HepG2 (cell line): ENCODE data around the gene CD44. TPM values are rescaled to one million over a fixed set of nuclear protein-coding genes. Genes with fewer than 3 reads are reported as not detected.

Source experiments
- ZNF546 ChIP-seq: sonication (generic); formaldehyde crosslinking; conservative IDR thresholded peaks from 2 replicates; pipeline ENCODE4 v1.8.1; 2023; ENCODE audit warnings: mild to moderate bottlenecking, missing genetic modification reagents
- ZSCAN20 ChIP-seq: sonication (generic); formaldehyde crosslinking; IDR thresholded peaks from 2 replicates; pipeline ENCODE4 v1.4.0; 2020; ENCODE audit warnings: missing genetic modification reagents, mild to moderate bottlenecking, borderline replicate concordance
- polyA plus RNA-seq, 8 experiments: library from polyadenylated mRNA; depleted of rRNA in 3 of 8; stranded (reverse) in 7 of 8; unstranded in 1 of 8; fragments of >200 nt; fragmentation: Illumina TruSeq in 4 of 8; extraction: Trizol in 4 of 8; gene quantifications; 2 replicates each; pipeline versions ENCODE4 v1.2.1 to v1.2.3, GENCODE V29; 2011 to 2016; ENCODE audit warnings: low read depth in 4 of 8, missing spikeins in 1 of 8, mixed read lengths in 1 of 8; ENCODE audit not compliant: insufficient read depth in 1 of 8
- total RNA-seq, 5 experiments: library from RNA; depleted of rRNA; stranded (reverse); fragments of >200 nt; fragmentation: Illumina TruSeq; extraction: Trizol; gene quantifications; 2 replicates each; pipeline ENCODE4 v1.2.3, GENCODE V29; 2016; ENCODE audit warnings: low read depth in 1 of 5
- TF ChIP-seq, protein P1 (sequence below): sonication (generic); formaldehyde crosslinking; IDR thresholded peaks from 2 replicates; pipeline ENCODE4 v1.4.0; 2020; ENCODE audit warnings: missing genetic modification reagents, borderline replicate concordance
- TF ChIP-seq, protein P2 (sequence below): sonication (generic); formaldehyde crosslinking; IDR thresholded peaks from 2 replicates; pipeline ENCODE4 v1.8.0; 2022; ENCODE audit warnings: low read depth, missing genetic modification reagents

CD44 gene
- total and polyA plus RNA-seq, 2 of the 13 experiments (the other 11 are each of a cell fraction or from before 2014, with no cell fraction given): 0.02 to 0.11 TPM

DNA sequence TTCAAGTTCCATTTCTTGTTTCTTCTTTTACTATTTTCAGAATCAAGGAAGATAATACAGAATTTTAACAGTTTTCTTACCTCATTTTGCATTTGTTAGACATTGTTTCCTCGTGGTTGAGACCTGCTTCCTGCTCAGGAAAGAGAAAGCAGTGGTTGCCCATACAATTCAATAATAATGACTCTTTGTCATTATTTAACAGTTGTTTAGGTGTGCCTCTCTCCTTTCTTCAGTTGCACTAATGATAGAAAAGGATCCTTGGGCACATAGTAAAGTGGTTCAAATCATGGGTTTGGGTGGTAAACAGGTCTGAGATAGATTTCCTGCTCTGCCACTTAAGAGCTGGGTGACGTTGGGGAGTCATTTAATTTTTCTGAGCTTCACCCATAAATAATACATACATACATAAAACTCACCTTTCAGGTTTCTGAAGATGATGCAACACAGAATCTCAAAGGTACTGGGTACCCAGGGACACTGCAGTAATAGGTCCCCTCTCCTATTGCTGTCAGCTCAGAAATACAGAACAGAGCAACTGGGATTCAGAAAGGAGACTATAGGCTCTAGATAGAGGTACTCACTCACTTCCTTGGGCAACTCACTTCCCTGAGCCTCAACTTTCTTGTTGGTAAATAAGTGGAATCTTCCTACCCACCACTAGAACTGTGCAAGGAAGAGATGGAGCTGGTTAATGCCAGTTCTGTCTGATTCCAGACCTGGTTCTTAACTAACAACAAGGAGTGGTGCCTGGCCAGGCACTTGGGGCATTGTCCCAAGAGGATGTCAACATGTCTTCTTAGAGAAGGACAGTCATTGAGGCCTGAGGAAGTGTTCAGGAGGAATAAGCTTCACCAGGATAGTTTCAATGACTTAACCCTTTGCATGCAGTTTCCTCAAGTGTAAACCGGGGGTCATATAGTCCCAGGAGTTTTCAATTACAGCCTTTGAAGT is 34.9 kb downstream of the CD44 start (continued):
- TF ChIP-seq, protein P1, sequence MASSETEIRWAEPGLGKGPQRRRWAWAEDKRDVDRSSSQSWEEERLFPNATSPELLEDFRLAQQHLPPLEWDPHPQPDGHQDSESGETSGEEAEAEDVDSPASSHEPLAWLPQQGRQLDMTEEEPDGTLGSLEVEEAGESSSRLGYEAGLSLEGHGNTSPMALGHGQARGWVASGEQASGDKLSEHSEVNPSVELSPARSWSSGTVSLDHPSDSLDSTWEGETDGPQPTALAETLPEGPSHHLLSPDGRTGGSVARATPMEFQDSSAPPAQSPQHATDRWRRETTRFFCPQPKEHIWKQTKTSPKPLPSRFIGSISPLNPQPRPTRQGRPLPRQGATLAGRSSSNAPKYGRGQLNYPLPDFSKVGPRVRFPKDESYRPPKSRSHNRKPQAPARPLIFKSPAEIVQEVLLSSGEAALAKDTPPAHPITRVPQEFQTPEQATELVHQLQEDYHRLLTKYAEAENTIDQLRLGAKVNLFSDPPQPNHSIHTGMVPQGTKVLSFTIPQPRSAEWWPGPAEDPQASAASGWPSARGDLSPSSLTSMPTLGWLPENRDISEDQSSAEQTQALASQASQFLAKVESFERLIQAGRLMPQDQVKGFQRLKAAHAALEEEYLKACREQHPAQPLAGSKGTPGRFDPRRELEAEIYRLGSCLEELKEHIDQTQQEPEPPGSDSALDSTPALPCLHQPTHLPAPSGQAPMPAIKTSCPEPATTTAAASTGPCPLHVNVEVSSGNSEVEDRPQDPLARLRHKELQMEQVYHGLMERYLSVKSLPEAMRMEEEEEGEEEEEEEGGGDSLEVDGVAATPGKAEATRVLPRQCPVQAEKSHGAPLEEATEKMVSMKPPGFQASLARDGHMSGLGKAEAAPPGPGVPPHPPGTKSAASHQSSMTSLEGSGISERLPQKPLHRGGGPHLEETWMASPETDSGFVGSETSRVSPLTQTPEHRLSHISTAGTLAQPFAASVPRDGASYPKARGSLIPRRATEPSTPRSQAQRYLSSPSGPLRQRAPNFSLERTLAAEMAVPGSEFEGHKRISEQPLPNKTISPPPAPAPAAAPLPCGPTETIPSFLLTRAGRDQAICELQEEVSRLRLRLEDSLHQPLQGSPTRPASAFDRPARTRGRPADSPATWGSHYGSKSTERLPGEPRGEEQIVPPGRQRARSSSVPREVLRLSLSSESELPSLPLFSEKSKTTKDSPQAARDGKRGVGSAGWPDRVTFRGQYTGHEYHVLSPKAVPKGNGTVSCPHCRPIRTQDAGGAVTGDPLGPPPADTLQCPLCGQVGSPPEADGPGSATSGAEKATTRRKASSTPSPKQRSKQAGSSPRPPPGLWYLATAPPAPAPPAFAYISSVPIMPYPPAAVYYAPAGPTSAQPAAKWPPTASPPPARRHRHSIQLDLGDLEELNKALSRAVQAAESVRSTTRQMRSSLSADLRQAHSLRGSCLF (CRISPR knock-in tag): no peak
- TF ChIP-seq ZSCAN20 (CRISPR knock-in tag) (no peak), ZNF546 (CRISPR knock-in tag) (no peak)
- TF ChIP-seq, protein P2, sequence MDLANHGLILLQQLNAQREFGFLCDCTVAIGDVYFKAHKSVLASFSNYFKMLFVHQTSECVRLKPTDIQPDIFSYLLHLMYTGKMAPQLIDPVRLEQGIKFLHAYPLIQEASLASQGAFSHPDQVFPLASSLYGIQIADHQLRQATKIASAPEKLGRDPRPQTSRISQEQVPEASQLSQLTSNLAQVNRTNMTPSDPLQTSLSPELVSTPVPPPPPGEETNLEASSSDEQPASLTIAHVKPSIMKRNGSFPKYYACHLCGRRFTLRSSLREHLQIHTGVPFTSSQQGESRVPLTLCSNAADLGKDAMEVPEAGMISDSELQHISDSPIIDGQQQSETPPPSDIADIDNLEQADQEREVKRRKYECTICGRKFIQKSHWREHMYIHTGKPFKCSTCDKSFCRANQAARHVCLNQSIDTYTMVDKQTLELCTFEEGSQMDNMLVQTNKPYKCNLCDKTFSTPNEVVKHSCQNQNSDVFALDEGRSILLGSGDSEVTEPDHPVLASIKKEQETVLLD (CRISPR knock-in tag): no peak
- TF ChIP-seq, all 625 proteins: peak for 0
